Hepatocyte (in vitro differentiated cells): Measurements from ENCODE around the gene DUSP23.

ENCODE experiments used
- EZH2phosphoT487 ChIP-seq: fragments of 200-600 bp; sonication (generic); IDR thresholded peaks from one replicate; pipeline ENCODE4 v1.6.1; 2018; ENCODE audit warnings: antibody characterized with exemption, mild to moderate bottlenecking, low read depth, moderate library complexity; ENCODE audit not compliant: unreplicated experiment, severe bottlenecking
- TF ChIP-seq, protein P1 (sequence below): fragments of 200-600 bp; sonication (generic); IDR thresholded peaks from 2 replicates; pipeline ENCODE4 v1.5.1; 2016; ENCODE audit warnings: antibody characterized with exemption, mild to moderate bottlenecking; ENCODE audit not compliant: poor library complexity

- TF ChIP-seq, protein P1, sequence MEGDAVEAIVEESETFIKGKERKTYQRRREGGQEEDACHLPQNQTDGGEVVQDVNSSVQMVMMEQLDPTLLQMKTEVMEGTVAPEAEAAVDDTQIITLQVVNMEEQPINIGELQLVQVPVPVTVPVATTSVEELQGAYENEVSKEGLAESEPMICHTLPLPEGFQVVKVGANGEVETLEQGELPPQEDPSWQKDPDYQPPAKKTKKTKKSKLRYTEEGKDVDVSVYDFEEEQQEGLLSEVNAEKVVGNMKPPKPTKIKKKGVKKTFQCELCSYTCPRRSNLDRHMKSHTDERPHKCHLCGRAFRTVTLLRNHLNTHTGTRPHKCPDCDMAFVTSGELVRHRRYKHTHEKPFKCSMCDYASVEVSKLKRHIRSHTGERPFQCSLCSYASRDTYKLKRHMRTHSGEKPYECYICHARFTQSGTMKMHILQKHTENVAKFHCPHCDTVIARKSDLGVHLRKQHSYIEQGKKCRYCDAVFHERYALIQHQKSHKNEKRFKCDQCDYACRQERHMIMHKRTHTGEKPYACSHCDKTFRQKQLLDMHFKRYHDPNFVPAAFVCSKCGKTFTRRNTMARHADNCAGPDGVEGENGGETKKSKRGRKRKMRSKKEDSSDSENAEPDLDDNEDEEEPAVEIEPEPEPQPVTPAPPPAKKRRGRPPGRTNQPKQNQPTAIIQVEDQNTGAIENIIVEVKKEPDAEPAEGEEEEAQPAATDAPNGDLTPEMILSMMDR, result no peak
- no peak for TF ChIP-seq EZH2phosphoT487
Observed at GRCh38 chr1:159795534-159795933, 14.8 kb downstream of the DUSP23 start.
